Endodermal cell (in vitro differentiated cells): ENCODE measurements around the gene CHGA. TPM values are rescaled to one million over a fixed set of nuclear protein-coding genes. Genes with fewer than 3 reads are reported as not detected.

Experiments
- DNase-seq: peaks from one replicate; pipeline ENCODE4 v3.0.0-alpha.2; 2017
- H3K27ac ChIP-seq: 2 replicates; pipeline ENCODE4 v1.5.1; 2013; ENCODE audit warnings: mild to moderate bottlenecking, low read depth, low read length, moderate library complexity
- H3K27me3 ChIP-seq: 2 replicates; pipeline ENCODE4 v1.6.1; 2013; ENCODE audit warnings: mild to moderate bottlenecking, low read length, moderate library complexity; ENCODE audit not compliant: insufficient read depth, control insufficient read depth, poor library complexity, severe bottlenecking
- H3K36me3 ChIP-seq: 2 replicates; pipeline ENCODE4 v1.7.0; 2013; ENCODE audit warnings: mild to moderate bottlenecking, low read length, moderate library complexity; ENCODE audit not compliant: control insufficient read depth, insufficient read depth
- H3K4me1 ChIP-seq: one replicate; pipeline ENCODE4 v1.7.0; 2013; ENCODE audit warnings: low read length; ENCODE audit not compliant: control insufficient read depth, insufficient read depth
- H3K4me3 ChIP-seq: 2 replicates; pipeline ENCODE4 v1.5.1; 2013; ENCODE audit warnings: mild to moderate bottlenecking, low read length, moderate library complexity
- H3K9ac ChIP-seq: 2 replicates; pipeline ENCODE4 v1.6.1; 2013; ENCODE audit warnings: mild to moderate bottlenecking, low read length, moderate library complexity; ENCODE audit not compliant: poor library complexity, severe bottlenecking; ENCODE audit errors: extremely low read depth
- H3K9me3 ChIP-seq: 2 replicates; pipeline ENCODE4 v1.6.1; 2013; ENCODE audit warnings: mild to moderate bottlenecking, low read length, moderate library complexity; ENCODE audit not compliant: control insufficient read depth
- H3K27ac Mint-ChIP-seq: 2 replicates; pipeline ENCODE4 v1.8.0; 2020; ENCODE audit warnings: mixed read lengths
- H3K27me3 Mint-ChIP-seq: 2 replicates; pipeline ENCODE4 v1.8.0; 2021; ENCODE audit warnings: mild to moderate bottlenecking, mixed read lengths; ENCODE audit not compliant: insufficient read depth
- H3K36me3 Mint-ChIP-seq: 2 replicates; pipeline ENCODE4 v1.8.0; 2020; ENCODE audit warnings: low read depth, mixed read lengths
- H3K4me1 Mint-ChIP-seq: 2 replicates; pipeline ENCODE4 v1.8.0; 2020; ENCODE audit warnings: mixed read lengths
- H3K4me3 Mint-ChIP-seq: 2 replicates; pipeline ENCODE4 v1.8.0; 2020; ENCODE audit warnings: mild to moderate bottlenecking, moderate library complexity, mixed read lengths
- H3K9me3 Mint-ChIP-seq: 2 replicates; pipeline ENCODE4 v1.8.0; 2020; ENCODE audit warnings: mild to moderate bottlenecking, mixed read lengths
- WGBS, 2 experiments: methylation state at CpG; one replicate each; pipeline versions ENCODE4 v1.1.5 to v1.1.7; 2013; ENCODE audit warnings: missing lambda C conversion rate in 2 of 2, mixed read lengths in 1 of 2; ENCODE audit not compliant: insufficient coverage in 1 of 2, insufficient read length in 1 of 2; 5-methylcytosine and 5-hydroxymethylcytosine counted together
- total RNA-seq, 2 donors: library from RNA; stranded (reverse); fragmentation: NEBNext Ultra II Directional in 1 of 2; extraction: Animal tissue kit (Norgen Biotek cat#: 25700) in 1 of 2; gene quantifications; 2 replicates in 1 of 2; 3 replicates in 1 of 2; pipeline ENCODE4 v1.2.1, GENCODE V29; 2021
- TF ChIP-seq, protein P1 (sequence below): fragments of 200-600 bp; sonication (generic); conservative IDR thresholded peaks from 2 replicates; pipeline ENCODE4 v1.5.0; 2021; ENCODE audit warnings: antibody characterized with exemption, mild to moderate bottlenecking

Gene CHGA
- total RNA-seq, 2 donors from 2014 or later, result 4.6 TPM

DNA sequence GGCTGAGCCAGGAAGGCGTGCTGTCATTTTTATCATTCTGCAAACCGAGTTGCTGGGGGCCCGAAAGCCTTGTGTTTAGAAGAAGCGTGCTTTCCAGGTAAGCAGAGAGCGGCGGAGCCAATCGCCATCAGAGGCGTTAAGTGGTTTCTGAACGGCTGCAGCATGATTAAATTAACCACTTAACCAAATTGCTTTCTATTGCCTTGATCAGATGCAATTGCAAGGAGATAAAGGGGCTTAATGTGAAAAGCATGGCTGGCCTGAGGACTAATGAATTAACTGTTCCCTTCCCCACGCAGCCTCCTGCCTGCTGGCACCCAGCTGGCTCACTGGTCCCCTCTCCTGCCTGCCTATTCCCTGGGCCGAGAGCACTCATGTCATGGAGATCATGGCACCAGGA lies 36.6 kb upstream of the CHGA start:
- Histone ChIP-seq H3K4me1 (no peaks in the 10 kb centered on the region), H3K4me3 (no peak overlapping the region), H3K9ac (no peak overlapping the region), H3K27me3 (no peaks in the 10 kb centered on the region), H3K9me3 (no peaks in the 10 kb centered on the region), H3K36me3 (no peaks in the 10 kb centered on the region), H3K27ac (no peak overlapping the region)
- H3K4me3 Mint-ChIP-seq, result no peak overlapping the region
- H3K36me3 Mint-ChIP-seq, result no peaks in the 10 kb centered on the region
- TF ChIP-seq, protein P1, sequence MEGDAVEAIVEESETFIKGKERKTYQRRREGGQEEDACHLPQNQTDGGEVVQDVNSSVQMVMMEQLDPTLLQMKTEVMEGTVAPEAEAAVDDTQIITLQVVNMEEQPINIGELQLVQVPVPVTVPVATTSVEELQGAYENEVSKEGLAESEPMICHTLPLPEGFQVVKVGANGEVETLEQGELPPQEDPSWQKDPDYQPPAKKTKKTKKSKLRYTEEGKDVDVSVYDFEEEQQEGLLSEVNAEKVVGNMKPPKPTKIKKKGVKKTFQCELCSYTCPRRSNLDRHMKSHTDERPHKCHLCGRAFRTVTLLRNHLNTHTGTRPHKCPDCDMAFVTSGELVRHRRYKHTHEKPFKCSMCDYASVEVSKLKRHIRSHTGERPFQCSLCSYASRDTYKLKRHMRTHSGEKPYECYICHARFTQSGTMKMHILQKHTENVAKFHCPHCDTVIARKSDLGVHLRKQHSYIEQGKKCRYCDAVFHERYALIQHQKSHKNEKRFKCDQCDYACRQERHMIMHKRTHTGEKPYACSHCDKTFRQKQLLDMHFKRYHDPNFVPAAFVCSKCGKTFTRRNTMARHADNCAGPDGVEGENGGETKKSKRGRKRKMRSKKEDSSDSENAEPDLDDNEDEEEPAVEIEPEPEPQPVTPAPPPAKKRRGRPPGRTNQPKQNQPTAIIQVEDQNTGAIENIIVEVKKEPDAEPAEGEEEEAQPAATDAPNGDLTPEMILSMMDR, result no peak
- 85 to 89% methylated on average over 10 to 11 of the region's 11 CpGs for WGBS, 2 experiments
- no peaks in the 10 kb centered on the region for H3K9me3 Mint-ChIP-seq
- H3K4me1 Mint-ChIP-seq, result peaks cover 3% of the 10 kb centered on the region
- H3K27me3 Mint-ChIP-seq, result peaks cover 21% of the 10 kb centered on the region
- DNase-seq, result no peak
- H3K27ac Mint-ChIP-seq, result no peak overlapping the region

DNA sequence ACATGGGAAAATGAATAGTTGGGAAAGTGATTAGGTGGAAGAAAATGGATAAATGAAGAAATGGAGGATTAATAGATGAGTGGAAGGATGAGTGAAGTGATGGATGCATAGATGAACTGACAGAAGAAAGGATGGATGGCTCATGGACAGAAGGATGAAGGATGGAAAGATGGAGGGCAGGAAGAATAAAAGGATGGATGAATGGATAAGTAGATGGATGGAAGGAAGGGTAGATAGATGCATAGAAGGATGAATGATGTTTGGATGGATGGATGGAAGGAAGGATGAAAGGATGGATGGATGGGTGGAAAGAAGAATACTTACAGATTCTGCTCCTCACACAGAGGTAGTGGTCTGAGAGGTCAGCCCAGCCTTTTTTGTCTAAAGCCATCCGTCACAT lies 35.8 kb upstream of the CHGA start:
- TF ChIP-seq, protein P1, result no peak
- H3K27ac Mint-ChIP-seq, result no peak overlapping the region
- Histone ChIP-seq H3K27ac (no peak overlapping the region), H3K4me3 (no peak overlapping the region), H3K9me3 (peaks cover under 1% of the 10 kb centered on the region), H3K36me3 (no peaks in the 10 kb centered on the region), H3K4me1 (no peaks in the 10 kb centered on the region), H3K9ac (no peak overlapping the region), H3K27me3 (no peaks in the 10 kb centered on the region)
- H3K9me3 Mint-ChIP-seq, result no peaks in the 10 kb centered on the region
- H3K36me3 Mint-ChIP-seq, result no peaks in the 10 kb centered on the region
- no peak overlapping the region for H3K4me3 Mint-ChIP-seq
- DNase-seq, result no peak
- H3K27me3 Mint-ChIP-seq, result peaks cover 19% of the 10 kb centered on the region
- peaks cover 3% of the 10 kb centered on the region for H3K4me1 Mint-ChIP-seq
- 94% methylated on average over 1 of the region's 1 CpG; no CpG with 5 or more reads in 1 of the 2 experiments for WGBS, 2 experiments

DNA sequence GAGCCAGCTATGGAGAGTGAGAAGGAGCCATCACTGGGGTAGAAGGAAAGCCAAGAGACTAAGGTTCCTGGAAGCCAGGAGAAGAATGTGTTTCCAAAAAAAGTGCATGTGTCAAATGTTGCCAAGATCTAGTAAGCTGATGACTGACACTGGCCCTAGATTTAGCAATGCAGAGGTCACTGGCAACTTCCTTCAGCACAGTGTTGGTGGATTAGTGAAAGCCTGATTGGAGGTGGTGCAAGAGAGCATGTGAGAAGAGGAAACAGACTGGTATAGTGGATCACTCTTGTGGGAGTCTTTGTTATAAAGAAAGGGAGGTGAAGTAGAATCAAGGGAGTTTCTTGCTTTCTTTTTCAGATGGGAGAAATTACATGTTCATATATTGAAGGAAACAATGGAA lies 34.1 kb upstream of the CHGA start:
- Histone ChIP-seq H3K4me3 (no peak overlapping the region), H3K4me1 (no peaks in the 10 kb centered on the region), H3K36me3 (no peaks in the 10 kb centered on the region), H3K9me3 (peaks cover 12% of the 10 kb centered on the region), H3K9ac (no peak overlapping the region), H3K27me3 (no peaks in the 10 kb centered on the region), H3K27ac (no peak overlapping the region)
- Mint-ChIP-seq H3K4me1 (peaks cover 3% of the 10 kb centered on the region), H3K9me3 (peaks cover 7% of the 10 kb centered on the region), H3K27ac (no peak overlapping the region), H3K27me3 (peaks cover 24% of the 10 kb centered on the region), H3K4me3 (no peak overlapping the region), H3K36me3 (no peaks in the 10 kb centered on the region)
- DNase-seq, result no peak
- TF ChIP-seq, protein P1, result no peak
